Activated CD8-positive, alpha-beta T cell treated with anti-CD3 and anti-CD28 coated beads for 36 hours (primary cell): Measurements from ENCODE around the gene FOXC1. TPM values are rescaled to one million over a fixed set of nuclear protein-coding genes. Genes with fewer than 3 reads are reported as not detected.

Source experiments
- ATAC-seq: fragments of 200-7000 bp; cut with Tn5 transposase; one replicate; pipeline ENCODE4 v1.10.0; 2021; ENCODE audit warnings: mild to moderate bottlenecking, moderate library complexity
- CTCF ChIA-PET: fragments of 350-600 bp; sonication (Branson Sonifier 250); formaldehyde crosslinking; loops from one replicate; lab custom pipeline; 2021; ENCODE audit warnings: antibody characterized with exemption; lab: Charles Lee
- POLR2A ChIA-PET: fragments of 350-600 bp; sonication (Branson Sonifier 250); formaldehyde crosslinking; loops from one replicate; lab custom pipeline; 2021; ENCODE audit warnings: antibody characterized with exemption; lab: Charles Lee
- DNase-seq: peaks from one replicate; pipeline ENCODE4 v3.0.0-alpha.2; 2020
- H3K27ac Mint-ChIP-seq: one replicate; pipeline ENCODE4 v1.8.0; 2021; ENCODE audit warnings: mild to moderate bottlenecking, mixed read lengths
- H3K27me3 Mint-ChIP-seq: one replicate; pipeline ENCODE4 v1.8.0; 2021; ENCODE audit warnings: mixed read lengths
- H3K36me3 Mint-ChIP-seq: one replicate; pipeline ENCODE4 v1.8.0; 2021; ENCODE audit warnings: low read depth, mixed read lengths
- H3K4me1 Mint-ChIP-seq: one replicate; pipeline ENCODE4 v1.8.0; 2021; ENCODE audit warnings: low read depth, mixed read lengths
- H3K4me3 Mint-ChIP-seq: one replicate; pipeline ENCODE4 v1.8.0; 2021; ENCODE audit warnings: mild to moderate bottlenecking, moderate library complexity, mixed read lengths
- H3K9me3 Mint-ChIP-seq: one replicate; pipeline ENCODE4 v1.8.0; 2021; ENCODE audit warnings: mixed read lengths
- CTCF ChIP-seq: fragments of 200-600 bp; IDR thresholded peaks from one replicate; pipeline ENCODE4 v1.8.0; 2022; ENCODE audit warnings: antibody characterized with exemption, mild to moderate bottlenecking
- intact Hi-C: fragments of 100-400 bp; cut with micrococcal nuclease; formaldehyde crosslinking; loops from one replicate; pipeline ENCODE4 v1.10.0; 2022
- total RNA-seq, 2 experiments: library from RNA; stranded (reverse); gene quantifications; one replicate each; pipeline ENCODE4 v1.2.3, GENCODE V29; 2021

Gene FOXC1
- total RNA-seq, 2 experiments from 2014 or later, result 0.16 TPM; not detected in 1

- intact Hi-C loops, result loop anchor here (5.0 to 10.0 kb wide), 3 partner anchors 603 to 1160 kb away; partner anchors contain the start of gene MYLK4
- ATAC-seq (no peak), DNase-seq (no peak)
- H3K4me3 Mint-ChIP-seq, result no peak overlapping the region
- peaks cover 34% of the 10 kb centered on the region for H3K27me3 Mint-ChIP-seq
- H3K36me3 Mint-ChIP-seq, result no peaks in the 10 kb centered on the region
- no peak overlapping the region for H3K27ac Mint-ChIP-seq
- no peaks in the 10 kb centered on the region for H3K9me3 Mint-ChIP-seq
- H3K4me1 Mint-ChIP-seq, result no peaks in the 10 kb centered on the region
- ChIA-PET POLR2A (interaction anchor here (1.5 kb wide), 1 partner anchor 12 kb away, joined by 4 read pairs; no protein-coding TSS in a partner anchor), CTCF (interaction anchor here (0.8 to 5.0 kb wide), 10 partner anchors 12 to 1156 kb away, joined by 3 to 53 read pairs (median 20); partner anchors contain the start of gene MYLK4)
- no peak for TF ChIP-seq CTCF
These were observed 15.1 kb upstream of the FOXC1 start for GRCh38 chr6:1594445-1595200.

DNA sequence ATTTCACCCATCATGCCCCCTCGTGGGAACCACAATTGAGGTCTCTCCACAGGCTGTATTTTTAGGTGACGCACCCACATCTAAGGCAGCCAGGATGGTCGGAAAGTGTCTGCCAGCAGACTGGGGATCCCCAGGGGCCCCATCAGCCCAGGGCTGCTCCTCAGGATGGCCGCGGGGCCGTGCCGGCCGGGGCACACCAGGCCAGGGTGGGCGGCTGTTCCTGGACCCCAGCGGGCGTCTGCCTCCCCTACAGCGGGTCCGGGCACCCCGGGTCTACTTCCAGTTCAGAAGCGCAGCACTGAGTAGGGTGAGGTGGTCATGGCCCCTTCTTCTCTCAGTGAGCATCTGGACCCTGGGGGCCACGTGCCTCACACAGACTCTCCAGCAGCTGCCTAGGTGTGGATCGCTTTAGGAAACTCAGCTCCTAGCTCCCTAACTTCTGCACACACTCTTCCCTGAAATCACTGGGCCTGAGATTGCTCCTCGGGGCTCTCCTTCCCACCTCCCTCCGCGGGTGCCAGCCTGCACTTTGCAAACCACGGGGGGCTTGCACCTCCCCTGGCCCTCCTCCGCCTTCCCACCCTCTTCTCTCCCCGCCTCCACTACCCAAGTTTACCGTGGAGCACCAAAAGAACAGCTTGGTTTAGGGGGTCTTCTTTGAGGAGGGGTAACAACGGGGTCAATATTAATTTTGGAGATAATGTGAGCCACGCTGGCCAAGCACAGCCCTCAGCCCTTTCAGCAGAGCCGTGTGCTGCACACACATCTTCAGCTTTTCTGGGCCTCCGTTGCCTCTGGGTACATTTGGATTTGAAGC is 14.2 kb upstream of the FOXC1 start:
- H3K4me3 Mint-ChIP-seq, result no peak overlapping the region
- TF ChIP-seq CTCF, result no peak
- intact Hi-C loops, result loop anchor here (2.0 to 10.0 kb wide), 4 partner anchors 602 to 1159 kb away; partner anchors contain the start of gene MYLK4
- no peaks in the 10 kb centered on the region for H3K4me1 Mint-ChIP-seq
- no peak overlapping the region for H3K27ac Mint-ChIP-seq
- H3K36me3 Mint-ChIP-seq, result no peaks in the 10 kb centered on the region
- peaks cover 40% of the 10 kb centered on the region for H3K27me3 Mint-ChIP-seq
- no peak for ATAC-seq
- H3K9me3 Mint-ChIP-seq, result no peaks in the 10 kb centered on the region
- ChIA-PET CTCF (interaction anchor here (0.8 to 5.0 kb wide), 24 partner anchors 11 to 1167 kb away, joined by 3 to 53 read pairs (median 5); partner anchors contain the start of gene MYLK4), POLR2A (interaction anchor here (1.5 kb wide), 1 partner anchor 11 kb away, joined by 4 read pairs; no protein-coding TSS in a partner anchor)
- DNase-seq, result no peak

DNA sequence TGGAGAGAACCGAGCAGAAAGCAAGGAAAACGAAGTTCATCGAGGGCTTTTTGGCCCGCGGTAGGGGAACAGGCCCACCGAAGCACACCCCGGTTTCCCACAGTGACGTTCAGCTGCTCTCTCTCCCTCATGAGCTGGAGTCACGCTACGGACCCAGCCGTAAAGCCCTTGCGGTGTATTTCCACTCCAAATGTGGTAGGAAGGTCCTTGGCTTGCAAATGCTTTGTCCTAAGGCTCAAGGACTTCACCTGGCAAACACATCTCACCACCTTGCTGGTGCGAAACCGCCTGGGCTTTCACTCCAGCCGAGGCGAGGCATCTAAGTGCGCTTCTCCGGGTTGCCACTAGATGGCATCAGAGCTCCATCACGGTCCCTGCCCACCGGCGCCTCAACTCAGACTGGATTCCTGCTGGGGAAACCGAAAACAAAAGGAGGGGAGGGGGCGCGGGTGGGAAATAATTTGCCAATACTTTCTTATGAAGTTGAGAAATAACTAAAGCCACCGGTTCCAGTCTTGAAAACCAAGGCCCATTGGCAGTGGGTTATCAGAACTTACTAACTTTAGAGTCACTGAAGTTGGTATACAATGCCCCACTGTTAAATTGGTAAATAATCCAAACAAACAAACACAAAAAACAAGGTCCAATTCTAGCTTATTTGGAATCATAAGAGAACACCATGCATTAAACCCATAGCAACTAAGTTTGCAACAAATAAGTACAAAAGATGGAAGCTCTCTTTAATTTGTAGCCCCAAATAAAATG is 13.4 kb upstream of the FOXC1 start:
- DNase-seq, result peak; percentile 67
- CTCF ChIA-PET, result interaction anchor here (0.7 to 5.0 kb wide), 48 partner anchors 10 to 1173 kb away, joined by 3 to 53 read pairs (median 4); partner anchors contain the start of genes FOXC1 and MYLK4
- peak; percentile 92 for TF ChIP-seq CTCF
- no peaks in the 10 kb centered on the region for H3K36me3 Mint-ChIP-seq
- H3K27me3 Mint-ChIP-seq, result peaks cover 48% of the 10 kb centered on the region
- no peaks in the 10 kb centered on the region for H3K4me1 Mint-ChIP-seq
- H3K4me3 Mint-ChIP-seq, result no peak overlapping the region
- H3K9me3 Mint-ChIP-seq, result no peaks in the 10 kb centered on the region
- intact Hi-C loops, result loop anchor here (2.0 to 10.0 kb wide), 4 partner anchors 601 to 1159 kb away; partner anchors contain the start of gene MYLK4
- POLR2A ChIA-PET, result interaction anchor here (1.5 kb wide), 1 partner anchor 10 kb away, joined by 4 read pairs; no protein-coding TSS in a partner anchor
- peak; percentile 80 for ATAC-seq
- H3K27ac Mint-ChIP-seq, result no peak overlapping the region

GRCh38 chr6:1597121-1597744 is 12.5 kb upstream of the FOXC1 start:
- H3K4me1 Mint-ChIP-seq, result no peaks in the 10 kb centered on the region
- CTCF ChIA-PET, result interaction anchor here (0.7 to 5.0 kb wide), 46 partner anchors 9 to 1172 kb away, joined by 3 to 53 read pairs (median 4); partner anchors contain the start of genes FOXC1 and MYLK4
- ATAC-seq (no peak), DNase-seq (no peak)
- H3K4me3 Mint-ChIP-seq, result no peak overlapping the region
- intact Hi-C loops, result loop anchor here (2.0 to 10.0 kb wide), 4 partner anchors 600 to 1158 kb away; partner anchors contain the start of gene MYLK4
- TF ChIP-seq CTCF, result no peak
- no peaks in the 10 kb centered on the region for H3K9me3 Mint-ChIP-seq
- H3K27me3 Mint-ChIP-seq, result peaks cover 54% of the 10 kb centered on the region
- H3K36me3 Mint-ChIP-seq, result no peaks in the 10 kb centered on the region
- no peak overlapping the region for H3K27ac Mint-ChIP-seq
- POLR2A ChIA-PET, result no interaction called here
